Upper lobe of right lung (tissue), 1 donor: ENCODE results near the gene ZMAT5. TPM values are rescaled to one million over a fixed set of nuclear protein-coding genes. Genes with fewer than 3 reads are reported as not detected.

Source experiments
- ATAC-seq: fragments of 200-7000 bp; cut with Tn5 transposase; one replicate; pipeline ENCODE4 v1.9.1; 2020; ENCODE audit warnings: mild to moderate bottlenecking, moderate library complexity
- DNase-seq: peaks from one replicate; pipeline ENCODE4 v3.0.0-alpha.2; 2020
- H3K27ac ChIP-seq: fragments of 200-600 bp; one replicate; pipeline ENCODE4 v1.8.0; 2022
- H3K27me3 ChIP-seq: fragments of 200-600 bp; one replicate; pipeline ENCODE4 v1.8.0; 2022; ENCODE audit warnings: mild to moderate bottlenecking
- H3K36me3 ChIP-seq: fragments of 200-600 bp; one replicate; pipeline ENCODE4 v1.8.0; 2022
- H3K4me1 ChIP-seq: fragments of 200-600 bp; one replicate; pipeline ENCODE4 v1.8.0; 2022
- H3K4me3 ChIP-seq: fragments of 200-600 bp; one replicate; pipeline ENCODE4 v1.8.0; 2022; ENCODE audit warnings: mild to moderate bottlenecking
- H3K9me3 ChIP-seq: fragments of 200-600 bp; one replicate; pipeline ENCODE4 v1.8.0; 2022
- CTCF ChIP-seq: fragments of 200-600 bp; IDR thresholded peaks from one replicate; pipeline ENCODE4 v1.8.0; 2022; ENCODE audit warnings: antibody characterized with exemption
- intact Hi-C: fragments of 100-400 bp; cut with DNase I; formaldehyde crosslinking; loops from one replicate; pipeline ENCODE4 v1.11.0; 2022
- total RNA-seq: library from RNA; stranded (reverse); fragmentation: NEBNext Ultra II Directional; extraction: Animal tissue kit (Norgen Biotek cat#: 25700); gene quantifications from one replicate; pipeline ENCODE4 v1.2.1, GENCODE V29; 2021
- donor health status: DM: no; HTN: yes; CAD: no; lungs with severe emphysema.

ZMAT5 gene
- total RNA-seq, 1 donor from 2014 or later: 16.8 TPM

DNA sequence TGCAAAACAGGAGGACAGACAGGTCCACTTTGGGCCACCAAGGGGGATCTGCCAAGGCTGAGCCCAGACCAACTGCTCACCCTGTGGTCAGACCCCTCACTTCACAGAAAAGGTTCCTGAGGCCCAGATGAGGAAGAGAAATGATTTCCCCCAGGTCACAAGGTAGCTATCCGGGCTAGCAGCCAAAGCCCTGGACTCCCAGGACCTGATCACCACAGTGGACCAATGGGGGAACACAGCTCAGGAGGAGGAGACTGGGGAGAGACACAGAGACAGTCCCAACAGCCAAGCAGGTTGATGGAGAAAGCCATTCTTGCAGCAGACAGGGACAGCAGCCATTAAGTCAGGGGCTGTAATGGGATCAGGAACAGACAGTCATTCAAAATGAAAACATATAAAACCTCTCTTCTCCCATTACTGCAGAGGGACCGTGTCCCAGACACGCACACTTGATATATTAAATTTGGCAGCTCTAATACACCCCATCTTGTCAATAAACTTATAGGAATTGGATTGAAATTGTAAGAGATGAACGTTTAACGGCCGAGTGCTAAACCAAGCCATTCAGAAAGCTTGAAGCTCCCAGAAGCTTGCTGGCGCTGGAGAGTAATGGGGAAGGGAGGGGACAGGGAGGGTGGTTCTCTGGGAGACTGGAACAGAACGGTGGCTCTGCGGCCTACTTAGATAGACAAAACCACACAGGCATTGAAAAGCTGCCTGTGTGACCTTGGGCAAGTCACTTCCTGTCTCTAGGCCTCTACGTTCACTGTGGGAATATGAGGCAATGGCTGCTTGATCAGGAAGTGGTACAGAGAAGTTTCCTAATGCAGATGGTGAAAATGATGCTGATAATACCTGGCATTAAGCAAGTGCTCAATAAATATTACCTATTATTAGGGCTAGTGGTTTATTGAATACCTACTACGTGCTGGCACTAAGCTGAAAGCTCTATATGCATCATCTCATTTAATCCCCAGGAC, 16.0 kb downstream of the ZMAT5 start:
- no peak for TF ChIP-seq CTCF
- H3K36me3 ChIP-seq: peaks cover 20% of the 10 kb centered on the region
- no peak overlapping the region for H3K27ac ChIP-seq
- ATAC-seq (peak; percentile 76), DNase-seq (no peak)
- H3K9me3 ChIP-seq: no peaks in the 10 kb centered on the region
- no peaks in the 10 kb centered on the region for H3K27me3 ChIP-seq
- intact Hi-C loops: no loop called here
- no peak overlapping the region for H3K4me3 ChIP-seq
- peaks cover 2% of the 10 kb centered on the region for H3K4me1 ChIP-seq

DNA sequence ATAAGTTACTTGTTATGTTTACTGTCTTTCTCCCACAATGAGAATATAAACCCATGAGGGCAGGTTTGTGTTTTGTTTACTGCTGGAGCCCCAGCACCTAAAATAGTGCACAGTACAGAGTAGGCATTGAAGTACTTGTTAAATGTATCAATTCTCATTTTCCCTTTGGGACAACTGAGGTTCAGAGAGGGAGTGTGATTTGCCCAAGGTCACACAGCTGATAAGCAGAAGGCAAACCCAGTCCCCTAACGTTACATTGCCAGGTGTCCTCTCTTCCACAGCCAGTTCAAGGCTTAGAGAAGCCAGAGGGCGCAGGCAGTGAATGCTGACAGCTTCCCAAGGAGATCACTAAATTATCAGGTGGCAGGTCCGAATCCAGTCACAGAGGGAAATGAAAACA, 16.8 kb downstream of the ZMAT5 start:
- Histone ChIP-seq H3K36me3 (peaks cover 27% of the 10 kb centered on the region), H3K4me3 (no peak overlapping the region), H3K4me1 (peaks cover 2% of the 10 kb centered on the region), H3K9me3 (no peaks in the 10 kb centered on the region), H3K27me3 (no peaks in the 10 kb centered on the region), H3K27ac (no peak overlapping the region)
- intact Hi-C loops: no loop called here
- TF ChIP-seq CTCF: no peak
- DNase-seq (no peak), ATAC-seq (no peak)

GRCh38 chr22:29748248-29748893, 18.4 kb downstream of the ZMAT5 start:
- no peak overlapping the region for H3K27ac ChIP-seq
- intact Hi-C loops: no loop called here
- H3K4me3 ChIP-seq: no peak overlapping the region
- H3K36me3 ChIP-seq: peaks cover 27% of the 10 kb centered on the region
- ATAC-seq (no peak), DNase-seq (no peak)
- H3K27me3 ChIP-seq: no peaks in the 10 kb centered on the region
- H3K9me3 ChIP-seq: no peaks in the 10 kb centered on the region
- H3K4me1 ChIP-seq: peaks cover 2% of the 10 kb centered on the region
- no peak for TF ChIP-seq CTCF

DNA sequence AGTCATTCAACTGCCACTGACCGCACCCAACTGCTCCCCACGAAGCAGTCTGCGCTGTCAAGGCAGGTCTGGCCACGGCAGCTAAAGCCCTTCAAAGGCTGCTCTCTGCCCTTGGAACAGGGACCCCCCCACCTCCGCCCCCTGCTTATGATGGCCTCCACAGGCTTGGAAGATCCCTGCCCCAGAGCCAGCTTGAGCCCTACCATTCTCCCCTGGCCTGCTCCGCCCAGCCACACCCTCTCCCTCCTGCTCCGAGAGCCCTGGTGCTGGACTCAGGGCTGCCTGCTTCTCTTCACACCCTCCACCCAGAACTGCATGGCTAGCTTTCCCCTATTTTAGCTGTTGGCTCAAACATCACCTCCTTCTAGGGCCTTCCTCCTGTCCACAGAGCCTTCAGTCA, 19.0 kb downstream of the ZMAT5 start:
- H3K27me3 ChIP-seq: no peaks in the 10 kb centered on the region
- DNase-seq: no peak
- no peak overlapping the region for H3K27ac ChIP-seq
- no peak overlapping the region for H3K4me3 ChIP-seq
- intact Hi-C loops: no loop called here
- peaks cover 2% of the 10 kb centered on the region for H3K4me1 ChIP-seq
- no peaks in the 10 kb centered on the region for H3K9me3 ChIP-seq
- ATAC-seq: no peak
- H3K36me3 ChIP-seq: peaks cover 27% of the 10 kb centered on the region
- TF ChIP-seq CTCF: no peak

GRCh38 chr22:29744902-29745301, 21.9 kb downstream of the ZMAT5 start:
- ATAC-seq: no peak
- H3K4me3 ChIP-seq: no peak overlapping the region
- DNase-seq: no peak
- H3K27ac ChIP-seq: no peak overlapping the region
- peaks cover 41% of the 10 kb centered on the region for H3K36me3 ChIP-seq
- intact Hi-C loops: no loop called here
- TF ChIP-seq CTCF: no peak
- no peaks in the 10 kb centered on the region for H3K9me3 ChIP-seq
- H3K4me1 ChIP-seq: no peaks in the 10 kb centered on the region
- H3K27me3 ChIP-seq: no peaks in the 10 kb centered on the region
